Measurements from ENCODE around the gene WTIP.

The WTIP gene

DNA sequence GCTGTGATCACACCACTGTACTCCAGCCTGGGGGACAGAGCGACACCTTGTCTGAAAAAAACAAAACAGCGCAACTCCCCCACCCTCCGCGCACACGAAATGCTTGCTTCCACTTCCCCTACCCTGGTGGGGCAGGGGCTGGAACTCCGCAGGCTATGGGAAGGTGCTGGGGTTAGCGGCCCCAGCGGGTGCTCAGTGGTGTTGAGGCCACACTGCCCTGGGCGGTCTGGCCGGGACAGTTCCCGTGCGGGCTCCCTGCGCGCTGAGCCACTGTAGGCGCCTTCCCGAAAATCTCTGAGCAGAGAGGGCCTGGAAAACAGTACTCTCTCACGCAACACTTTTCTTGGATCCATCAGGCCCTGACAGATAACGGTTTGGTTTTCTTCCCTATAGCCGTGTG, 1.1 kb upstream of the WTIP start:
- Histone ChIP-seq H3K4me2 (ENCODE audit: low read length) (peak overlapping the region; percentile 51), H2BK15ac (replicated peaks; ENCODE audit: low read depth) (no peak overlapping the region), H2BK5ac (ENCODE audit: low read length) (no peak overlapping the region), H3K4ac (ENCODE audit: low read depth, low read length) (no peak overlapping the region), H3K79me2 (ENCODE audit: control insufficient read depth, insufficient read depth, low read length) (peaks cover 14% of the 10 kb centered on the region), H3K79me1 (ENCODE audit: low read length) (peaks cover 9% of the 10 kb centered on the region), H2BK120ac (ENCODE audit: low read depth, low read length) (no peak overlapping the region), H3K9ac (ENCODE audit: low read length) (peak overlapping the region; percentile 83), H3K27me3 (ENCODE audit: insufficient read depth, low read length, poor library complexity) (no peaks in the 10 kb centered on the region), H3K36me3 (ENCODE audit: control insufficient read depth, insufficient read depth, low read length) (no peaks in the 10 kb centered on the region), H2AK5ac (ENCODE audit: low read length) (no peak overlapping the region), H4K5ac (ENCODE audit: low read length) (no peak overlapping the region), H3K4me3 (ENCODE audit: low read length) (no peak overlapping the region), H3K23ac (ENCODE audit: low read length) (peak overlapping the region; percentile 66), H3K4me1 (ENCODE audit: control insufficient read depth, low read depth, low read length) (peaks cover 3% of the 10 kb centered on the region), H4K8ac (ENCODE audit: low read depth, low read length) (no peak overlapping the region), H3K18ac (ENCODE audit: low read length) (no peak overlapping the region), H3K56ac (ENCODE audit: low read length) (peak overlapping the region; percentile 96), H3K27ac (ENCODE audit: low read depth, low read length) (peak overlapping the region; percentile 89)
- no CpG with 5 or more reads among the region's 19 CpGs for WGBS (ENCODE audit: extremely low coverage, insufficient coverage, low lambda C conversion rate)
- DNase-seq = no peak

DNA sequence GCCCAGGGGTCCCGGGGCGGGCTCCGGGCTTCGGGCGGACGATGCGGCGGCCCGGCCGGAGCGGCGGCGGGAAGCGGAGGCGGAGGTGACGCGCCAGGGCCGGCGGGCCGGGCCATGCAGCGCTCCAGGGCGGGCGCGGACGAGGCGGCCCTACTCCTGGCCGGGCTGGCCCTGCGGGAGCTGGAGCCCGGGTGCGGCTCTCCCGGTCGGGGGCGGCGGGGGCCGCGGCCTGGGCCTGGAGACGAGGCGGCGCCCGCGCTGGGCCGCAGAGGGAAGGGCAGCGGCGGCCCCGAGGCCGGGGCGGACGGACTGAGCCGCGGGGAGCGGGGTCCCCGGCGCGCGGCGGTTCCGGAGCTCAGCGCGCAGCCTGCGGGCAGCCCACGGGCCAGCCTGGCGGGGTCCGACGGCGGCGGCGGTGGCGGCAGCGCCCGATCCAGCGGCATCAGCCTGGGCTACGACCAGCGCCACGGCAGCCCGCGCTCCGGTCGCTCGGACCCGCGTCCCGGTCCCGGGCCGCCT, 362 bp downstream of the WTIP start:
- Histone ChIP-seq H3K79me1 (ENCODE audit: low read length) (peaks cover 12% of the 10 kb centered on the region), H3K23ac (ENCODE audit: low read length) (no peak overlapping the region), H2BK15ac (replicated peaks; ENCODE audit: low read depth) (no peak overlapping the region), H2BK120ac (ENCODE audit: low read depth, low read length) (peak overlapping the region; percentile 95), H3K56ac (ENCODE audit: low read length) (peak overlapping the region; percentile 92), H3K4ac (ENCODE audit: low read depth, low read length) (peak overlapping the region; percentile 95), H3K4me3 (ENCODE audit: low read length) (peak overlapping the region; percentile 69), H3K27me3 (ENCODE audit: insufficient read depth, low read length, poor library complexity) (no peaks in the 10 kb centered on the region), H2BK5ac (ENCODE audit: low read length) (no peak overlapping the region), H3K9ac (ENCODE audit: low read length) (peak overlapping the region; percentile 90), H3K27ac (ENCODE audit: low read depth, low read length) (peak overlapping the region; percentile 89), H4K8ac (ENCODE audit: low read depth, low read length) (peak overlapping the region; percentile 83), H3K18ac (ENCODE audit: low read length) (peak overlapping the region; percentile 99), H3K79me2 (ENCODE audit: control insufficient read depth, insufficient read depth, low read length) (peaks cover 17% of the 10 kb centered on the region), H3K4me1 (ENCODE audit: control insufficient read depth, low read depth, low read length) (peaks cover 3% of the 10 kb centered on the region), H3K4me2 (ENCODE audit: low read length) (peak overlapping the region; percentile 86), H4K5ac (ENCODE audit: low read length) (no peak overlapping the region), H2AK5ac (ENCODE audit: low read length) (no peak overlapping the region), H3K36me3 (ENCODE audit: control insufficient read depth, insufficient read depth, low read length) (no peaks in the 10 kb centered on the region)
- WGBS (ENCODE audit: extremely low coverage, insufficient coverage, low lambda C conversion rate) = no CpG with 5 or more reads among the region's 84 CpGs
- DNase-seq = no peak

DNA sequence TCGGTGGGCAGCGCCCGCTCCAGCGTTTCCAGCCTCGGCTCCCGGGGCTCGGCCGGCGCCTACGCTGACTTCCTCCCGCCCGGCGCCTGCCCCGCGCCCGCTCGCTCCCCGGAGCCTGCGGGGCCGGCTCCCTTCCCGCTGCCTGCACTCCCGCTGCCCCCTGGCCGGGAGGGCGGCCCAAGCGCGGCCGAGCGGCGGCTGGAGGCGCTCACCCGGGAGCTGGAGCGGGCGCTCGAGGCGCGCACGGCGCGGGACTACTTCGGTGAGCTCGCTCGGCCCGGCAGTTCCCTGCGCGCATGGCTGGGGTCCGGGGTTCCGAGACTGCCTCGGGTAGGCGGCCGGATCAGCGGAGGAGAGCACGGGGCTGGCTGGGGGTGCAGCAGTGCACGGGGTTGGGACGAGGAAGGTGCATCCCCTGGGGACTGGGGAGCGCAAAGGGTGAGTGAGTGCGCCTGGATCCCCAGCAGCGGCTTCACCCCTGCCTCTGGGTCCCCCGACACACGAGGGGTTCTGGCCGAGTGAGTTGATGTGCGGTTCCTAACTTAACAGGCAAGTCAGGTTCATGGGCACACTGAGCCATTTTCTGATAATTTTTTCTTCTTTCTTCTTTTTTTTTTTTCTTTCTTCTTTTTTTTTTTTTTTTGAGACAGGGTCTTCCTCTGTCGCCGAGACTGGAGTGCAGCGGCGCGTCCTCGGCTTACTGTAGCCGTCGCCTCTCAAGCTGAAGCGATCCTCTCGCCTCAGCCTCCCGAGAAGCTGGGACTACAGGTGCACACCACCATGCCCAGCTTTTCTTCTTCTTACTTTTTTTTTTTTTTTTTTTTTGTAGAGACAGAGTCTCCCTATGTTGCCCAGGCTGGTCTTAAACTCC, 1.1 kb downstream of the WTIP start:
- Histone ChIP-seq H2BK15ac (replicated peaks; ENCODE audit: low read depth) (no peak overlapping the region), H3K4me2 (ENCODE audit: low read length) (peak overlapping the region; percentile 86), H3K4me3 (ENCODE audit: low read length) (peak overlapping the region; percentile 69), H4K5ac (ENCODE audit: low read length) (no peak overlapping the region), H3K23ac (ENCODE audit: low read length) (no peak overlapping the region), H2BK120ac (ENCODE audit: low read depth, low read length) (peak overlapping the region; percentile 95), H3K79me2 (ENCODE audit: control insufficient read depth, insufficient read depth, low read length) (peaks cover 17% of the 10 kb centered on the region), H3K4ac (ENCODE audit: low read depth, low read length) (peak overlapping the region; percentile 95), H3K9ac (ENCODE audit: low read length) (peak overlapping the region; percentile 90), H3K79me1 (ENCODE audit: low read length) (peaks cover 13% of the 10 kb centered on the region), H3K27ac (ENCODE audit: low read depth, low read length) (peak overlapping the region; percentile 89), H3K56ac (ENCODE audit: low read length) (peak overlapping the region; percentile 92), H3K27me3 (ENCODE audit: insufficient read depth, low read length, poor library complexity) (no peaks in the 10 kb centered on the region), H2AK5ac (ENCODE audit: low read length) (no peak overlapping the region), H2BK5ac (ENCODE audit: low read length) (no peak overlapping the region), H4K8ac (ENCODE audit: low read depth, low read length) (peak overlapping the region; percentile 83), H3K36me3 (ENCODE audit: control insufficient read depth, insufficient read depth, low read length) (no peaks in the 10 kb centered on the region), H3K4me1 (ENCODE audit: control insufficient read depth, low read depth, low read length) (peaks cover 3% of the 10 kb centered on the region), H3K18ac (ENCODE audit: low read length) (peak overlapping the region; percentile 99)
- DNase-seq = peak; percentile 52
- no CpG with 5 or more reads among the region's 72 CpGs for WGBS (ENCODE audit: extremely low coverage, insufficient coverage, low lambda C conversion rate)

DNA sequence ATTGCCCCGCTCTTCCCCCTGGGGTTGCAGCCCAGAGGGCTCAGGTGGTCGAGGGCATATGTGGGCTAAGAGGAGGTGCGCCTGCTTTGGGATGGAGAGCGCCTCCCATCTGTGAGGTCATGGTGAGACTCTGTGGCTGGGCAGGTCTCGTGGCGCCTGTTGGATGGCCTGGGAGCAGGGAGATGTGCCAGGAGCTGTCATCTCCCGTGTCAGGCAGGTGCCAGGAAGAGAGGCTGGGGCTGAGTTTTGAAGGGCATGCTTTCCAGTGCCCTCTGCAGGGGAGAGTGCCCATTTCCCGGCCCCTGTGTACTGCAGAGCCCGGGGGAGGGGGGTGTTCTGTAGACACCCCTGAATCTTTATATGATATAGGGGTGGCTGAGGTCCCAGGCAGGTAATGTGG, 2.8 kb downstream of the WTIP start:
- Histone ChIP-seq H4K5ac (ENCODE audit: low read length) (no peak overlapping the region), H3K27me3 (ENCODE audit: insufficient read depth, low read length, poor library complexity) (no peaks in the 10 kb centered on the region), H3K18ac (ENCODE audit: low read length) (no peak overlapping the region), H4K8ac (ENCODE audit: low read depth, low read length) (no peak overlapping the region), H3K79me2 (ENCODE audit: control insufficient read depth, insufficient read depth, low read length) (peaks cover 17% of the 10 kb centered on the region), H3K4me1 (ENCODE audit: control insufficient read depth, low read depth, low read length) (peaks cover 3% of the 10 kb centered on the region), H3K23ac (ENCODE audit: low read length) (no peak overlapping the region), H3K4me2 (ENCODE audit: low read length) (no peak overlapping the region), H2BK5ac (ENCODE audit: low read length) (no peak overlapping the region), H3K56ac (ENCODE audit: low read length) (no peak overlapping the region), H3K27ac (ENCODE audit: low read depth, low read length) (no peak overlapping the region), H3K79me1 (ENCODE audit: low read length) (peaks cover 17% of the 10 kb centered on the region), H3K36me3 (ENCODE audit: control insufficient read depth, insufficient read depth, low read length) (no peaks in the 10 kb centered on the region), H3K4me3 (ENCODE audit: low read length) (no peak overlapping the region), H3K4ac (ENCODE audit: low read depth, low read length) (no peak overlapping the region), H2BK15ac (replicated peaks; ENCODE audit: low read depth) (no peak overlapping the region), H2BK120ac (ENCODE audit: low read depth, low read length) (no peak overlapping the region), H2AK5ac (ENCODE audit: low read length) (no peak overlapping the region), H3K9ac (ENCODE audit: low read length) (no peak overlapping the region)
- DNase-seq = no peak
- WGBS (ENCODE audit: extremely low coverage, insufficient coverage, low lambda C conversion rate) = no CpG with 5 or more reads among the region's 9 CpGs

DNA sequence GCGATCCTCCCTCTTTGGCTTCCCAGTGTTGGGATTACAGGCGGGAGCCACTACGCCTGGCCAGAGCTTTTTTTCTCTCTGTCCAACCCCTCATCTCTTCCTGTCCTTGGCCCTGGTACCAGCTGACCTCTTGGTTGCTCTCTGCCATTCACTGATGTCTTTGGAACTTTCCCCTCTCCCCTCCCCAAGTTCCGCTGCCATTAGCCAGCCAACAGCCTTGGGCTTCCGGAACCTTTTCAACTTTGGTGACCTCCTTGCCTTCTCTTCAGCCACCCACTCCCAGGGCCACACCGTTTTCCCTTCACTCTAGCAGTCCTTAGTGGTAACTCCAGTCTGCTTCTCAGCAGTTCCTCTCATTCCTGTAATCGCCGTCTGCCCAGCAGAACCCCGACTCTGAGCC, 4.3 kb downstream of the WTIP start:
- no peak overlapping the region for H4K8ac ChIP-seq (ENCODE audit: low read depth, low read length)
- H3K9ac ChIP-seq (ENCODE audit: low read length) = no peak overlapping the region
- no peak overlapping the region for H2BK5ac ChIP-seq (ENCODE audit: low read length)
- no peak overlapping the region for H2AK5ac ChIP-seq (ENCODE audit: low read length)
- H3K4me3 ChIP-seq (ENCODE audit: low read length) = no peak overlapping the region
- H3K4ac ChIP-seq (ENCODE audit: low read depth, low read length) = no peak overlapping the region
- H3K27me3 ChIP-seq (ENCODE audit: insufficient read depth, low read length, poor library complexity) = no peaks in the 10 kb centered on the region
- no peak overlapping the region for H4K5ac ChIP-seq (ENCODE audit: low read length)
- peaks cover 1% of the 10 kb centered on the region for H3K4me1 ChIP-seq (ENCODE audit: control insufficient read depth, low read depth, low read length)
- no peak for DNase-seq
- no peak overlapping the region for H3K27ac ChIP-seq (ENCODE audit: low read depth, low read length)
- peaks cover 17% of the 10 kb centered on the region for H3K79me2 ChIP-seq (ENCODE audit: control insufficient read depth, insufficient read depth, low read length)
- no peak overlapping the region for H2BK120ac ChIP-seq (ENCODE audit: low read depth, low read length)
- no CpG with 5 or more reads among the region's 9 CpGs for WGBS (ENCODE audit: extremely low coverage, insufficient coverage, low lambda C conversion rate)
- peaks cover 17% of the 10 kb centered on the region for H3K79me1 ChIP-seq (ENCODE audit: low read length)
- no peak overlapping the region for H3K4me2 ChIP-seq (ENCODE audit: low read length)
- H3K36me3 ChIP-seq (ENCODE audit: control insufficient read depth, insufficient read depth, low read length) = peaks cover 3% of the 10 kb centered on the region
- no peak overlapping the region for H3K23ac ChIP-seq (ENCODE audit: low read length)
- H3K18ac ChIP-seq (ENCODE audit: low read length) = no peak overlapping the region
- no peak overlapping the region for H3K56ac ChIP-seq (ENCODE audit: low read length)
- H2BK15ac ChIP-seq (replicated peaks; ENCODE audit: low read depth) = no peak overlapping the region

All from mesendoderm (in vitro differentiated cells).